GM18517 (cell line): ENCODE results near the gene MYLK.

Source experiments
- ATAC-seq: cut with Tn5 transposase; IDR thresholded peaks from one replicate; pipeline ENCODE4 v1.9.1; 2021; ENCODE audit warnings: mild to moderate bottlenecking, moderate library complexity; ENCODE audit not compliant: unreplicated experiment

Gene MYLK

DNA sequence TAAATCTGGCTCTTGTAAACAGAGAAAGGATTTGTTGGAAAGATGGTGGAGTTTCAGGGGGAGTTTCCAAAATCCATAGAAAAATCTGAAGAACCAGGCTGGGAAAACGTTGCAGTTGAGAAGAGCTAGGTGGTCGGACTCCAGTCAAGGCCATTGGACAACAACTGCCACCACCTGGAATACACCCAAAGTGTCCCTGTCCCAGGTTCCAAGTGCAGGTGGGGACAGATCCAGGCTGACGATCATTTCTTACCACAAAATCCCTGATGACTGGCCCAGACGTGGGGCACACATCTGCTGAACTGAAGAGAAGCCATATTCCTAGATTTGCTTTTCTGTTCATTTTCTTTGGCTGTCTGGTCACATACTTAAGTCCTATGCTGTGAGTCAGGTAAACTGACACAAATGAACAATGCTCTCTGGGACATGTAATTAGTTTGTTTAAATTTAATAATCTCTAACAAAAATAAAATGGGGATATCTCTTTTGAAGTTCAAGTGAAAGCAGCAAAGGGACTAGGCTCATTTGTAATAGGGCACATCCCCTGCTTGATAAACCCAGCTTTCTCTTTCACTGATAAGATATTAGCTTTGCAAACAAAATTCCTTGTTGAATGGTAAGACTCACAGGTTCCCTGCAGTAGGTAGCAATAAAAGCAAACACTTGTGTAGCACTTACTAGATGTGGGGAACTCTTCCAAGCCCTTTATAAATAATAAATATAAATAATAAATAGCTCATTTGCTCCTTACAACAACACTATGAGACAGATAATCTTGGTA is 88.5 kb downstream of the MYLK start:
- no peak for ATAC-seq

DNA sequence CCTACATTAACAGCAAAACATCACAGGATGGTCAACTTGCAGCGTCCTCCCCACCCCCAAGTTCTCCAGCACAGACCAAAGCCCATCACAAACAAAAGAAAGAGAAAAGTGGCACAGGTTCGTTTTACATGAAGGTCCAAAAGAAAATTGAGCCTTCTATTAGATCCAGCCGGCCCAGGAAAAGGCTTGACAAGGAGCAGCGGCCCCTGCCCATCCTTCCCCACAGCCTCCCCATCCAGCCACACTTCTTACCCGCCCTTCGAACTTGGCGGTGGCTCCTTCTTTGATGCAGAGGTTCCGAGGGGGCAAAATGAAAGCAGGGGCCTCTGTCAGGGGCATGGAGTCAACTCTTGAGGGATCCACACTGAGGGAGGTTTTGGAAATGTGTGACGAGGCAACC is 90.7 kb downstream of the MYLK start:
- ATAC-seq: no peak

DNA sequence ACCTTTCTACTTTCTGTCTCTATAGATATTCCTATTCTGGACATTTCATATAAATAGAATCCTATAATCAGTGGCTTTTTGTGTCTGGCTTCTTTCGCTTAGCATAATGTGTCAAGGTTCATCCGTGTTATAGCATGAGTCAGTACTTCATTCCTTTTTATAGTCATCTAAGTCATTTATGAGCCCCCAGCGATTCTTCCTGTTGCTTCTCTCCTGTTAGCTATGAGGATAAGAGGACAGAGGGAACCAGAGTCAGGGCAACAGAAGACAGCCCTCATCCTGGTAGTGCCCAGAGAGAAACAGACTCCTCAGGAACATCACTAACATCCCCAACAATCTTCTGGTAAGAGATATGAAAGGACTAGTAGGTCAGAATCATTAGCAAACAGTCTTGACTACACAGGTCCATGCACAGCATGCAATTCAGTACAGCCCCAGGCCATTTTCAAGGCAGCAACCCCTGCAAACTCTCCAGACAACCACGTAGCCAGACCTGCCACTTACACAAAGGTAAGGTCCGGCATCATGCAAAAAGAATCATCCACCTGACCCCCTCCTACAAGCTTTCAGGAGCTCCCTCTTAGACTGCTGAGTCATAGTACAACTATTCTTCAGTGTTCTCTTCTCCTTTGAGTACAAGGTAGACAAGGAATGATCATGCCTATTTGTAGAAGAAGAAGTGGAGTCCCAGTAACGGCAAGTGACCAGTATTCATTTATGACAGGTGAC is 91.5 kb downstream of the MYLK start:
- no peak for ATAC-seq

DNA sequence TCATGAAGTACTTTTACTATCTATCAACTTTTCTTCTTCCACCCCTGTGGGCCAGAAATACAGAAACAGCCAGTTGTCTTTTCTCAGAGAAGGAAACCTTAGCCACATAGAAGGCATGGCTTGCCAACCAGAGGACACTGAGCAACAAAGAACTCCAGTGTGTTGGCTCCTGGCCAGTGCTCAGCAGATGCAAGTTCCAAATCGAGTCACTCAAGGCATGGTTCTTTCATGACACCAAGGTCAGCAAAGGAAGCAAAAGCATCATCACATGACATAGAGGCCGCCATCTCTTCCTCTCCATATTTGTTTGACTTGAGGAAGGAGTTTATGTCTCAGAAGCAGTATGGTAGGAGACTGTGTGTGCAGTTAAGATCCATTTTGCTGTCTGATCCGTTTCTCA is 92.2 kb downstream of the MYLK start:
- no peak for ATAC-seq

DNA sequence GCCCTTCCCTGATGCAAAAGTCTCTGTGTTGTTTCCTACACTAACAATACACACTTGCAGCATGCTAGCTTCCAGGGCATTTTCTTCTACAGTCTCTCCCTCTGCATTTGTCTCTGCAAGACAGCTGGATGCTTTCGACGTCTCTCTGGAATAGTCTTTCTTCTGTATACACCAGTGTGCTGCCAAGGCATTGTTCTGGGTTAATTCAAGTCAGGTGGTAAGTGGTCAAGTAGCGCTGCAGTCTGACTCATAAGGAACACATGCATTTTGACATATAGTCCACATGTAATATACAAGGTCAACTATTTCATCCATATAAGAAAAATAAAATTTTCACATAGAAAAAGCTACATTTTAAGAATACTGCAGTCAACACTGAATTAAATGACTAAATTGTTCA is 92.7 kb downstream of the MYLK start:
- no peak for ATAC-seq

DNA sequence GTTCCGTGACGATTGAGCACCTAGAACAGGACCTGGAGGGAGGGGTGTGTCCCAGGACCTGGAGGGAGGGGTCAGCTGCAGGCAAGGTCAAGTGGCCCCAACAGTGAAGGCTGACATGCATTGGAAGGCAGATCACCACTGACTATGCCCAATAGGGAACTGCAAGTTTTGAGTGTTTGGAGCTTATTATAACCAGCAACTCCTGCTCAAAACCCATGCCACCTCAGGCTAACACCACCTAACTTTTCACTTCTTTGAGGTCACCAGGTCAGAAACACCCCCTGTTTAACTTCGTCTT is 93.1 kb downstream of the MYLK start:
- ATAC-seq: no peak

DNA sequence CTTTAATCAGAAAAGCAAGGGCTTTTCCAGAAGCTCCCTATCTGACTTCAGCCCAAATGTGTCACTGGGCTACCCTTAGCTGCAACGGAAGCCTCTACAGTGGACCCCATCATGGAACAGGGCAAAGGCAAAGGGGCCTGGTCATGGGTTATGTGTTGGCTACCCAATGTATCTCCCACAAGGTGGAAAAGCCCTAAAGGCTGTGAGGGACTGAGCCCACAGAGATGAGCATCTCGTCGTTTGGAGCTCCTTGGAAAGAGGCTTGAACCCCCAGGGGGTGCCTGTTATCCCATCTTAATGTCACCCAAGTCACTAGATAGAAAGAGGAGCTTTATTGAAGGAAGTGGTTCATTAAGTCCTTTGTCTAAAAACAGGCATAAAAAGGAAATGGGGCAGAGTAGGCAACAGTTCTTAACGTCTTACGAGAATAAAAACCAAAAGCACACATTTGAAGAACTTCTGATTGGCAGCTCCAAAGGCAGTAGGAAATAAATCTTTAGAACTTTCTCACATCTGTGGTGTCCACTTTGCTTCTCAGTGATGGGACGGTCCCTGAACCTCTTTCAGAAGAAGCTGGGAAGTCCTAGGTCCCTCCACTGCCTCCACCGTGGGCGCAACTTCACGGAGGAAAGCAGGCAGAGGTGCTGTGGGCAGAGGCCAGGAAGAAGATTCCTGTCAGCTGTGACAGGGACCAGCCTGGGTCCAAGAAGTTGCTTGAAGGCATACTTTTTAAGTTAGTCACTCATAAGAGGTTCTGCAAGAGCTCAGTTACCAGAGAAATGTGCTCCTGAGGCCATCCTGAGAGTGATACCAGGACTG is 93.7 kb downstream of the MYLK start:
- ATAC-seq: no peak

DNA sequence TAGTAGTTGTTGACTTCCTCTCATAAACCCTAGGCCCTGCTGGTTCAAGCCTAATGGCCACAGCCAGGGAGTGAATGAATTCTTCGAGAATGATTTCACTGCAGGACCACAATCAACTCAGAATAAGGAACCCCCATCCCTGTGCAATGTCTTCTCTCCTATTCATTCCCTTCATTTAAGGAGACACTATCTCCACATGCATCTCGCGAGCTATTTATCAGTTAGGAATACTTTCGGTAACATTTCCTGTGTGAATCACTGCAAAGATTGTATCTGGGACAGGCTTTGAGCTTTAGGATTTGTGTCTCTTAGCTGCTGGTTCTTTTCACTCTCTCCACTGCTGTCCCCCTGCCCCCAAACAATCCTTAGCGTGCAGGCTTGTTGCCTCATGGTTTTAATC is 94.4 kb downstream of the MYLK start:
- no peak for ATAC-seq

DNA sequence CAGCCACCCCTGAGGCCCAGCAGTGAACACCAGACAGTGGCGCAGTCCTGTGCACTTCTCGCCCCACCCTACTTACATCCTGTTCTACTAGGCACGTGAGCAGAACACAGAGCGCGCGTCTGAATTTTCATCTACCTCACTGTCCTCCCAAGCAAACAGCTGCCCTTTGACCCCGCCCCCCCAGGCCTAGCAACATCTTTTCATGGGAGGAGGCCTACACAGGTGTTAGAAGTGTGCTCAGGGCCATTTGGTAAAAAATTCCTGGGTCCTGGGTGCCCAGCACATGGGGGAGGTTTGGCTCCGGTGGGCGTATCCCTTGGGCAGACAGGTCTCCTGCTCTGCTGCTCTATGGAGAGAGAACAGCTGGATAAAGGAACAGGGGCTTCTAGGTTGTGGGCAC is 95.0 kb downstream of the MYLK start:
- no peak for ATAC-seq

DNA sequence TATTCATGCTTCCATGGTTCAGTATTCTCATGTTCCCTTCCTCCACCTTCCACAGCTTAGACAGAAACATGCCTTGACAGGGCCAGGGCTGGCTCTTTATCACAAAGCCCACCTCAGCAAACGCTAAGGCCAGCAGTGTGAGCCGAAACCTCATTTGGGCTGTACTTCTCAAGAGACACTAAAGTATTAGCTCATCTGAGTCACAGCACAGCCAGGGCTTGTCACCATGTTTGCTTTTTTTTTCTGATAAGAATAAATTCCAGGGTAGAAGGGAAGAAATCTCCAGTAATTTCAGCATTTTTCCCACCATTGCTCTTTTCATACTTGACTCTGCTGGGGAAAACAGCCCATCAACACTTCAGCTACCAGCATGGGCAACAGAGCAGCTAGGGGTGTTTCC is 95.4 kb downstream of the MYLK start:
- ATAC-seq: no peak

DNA sequence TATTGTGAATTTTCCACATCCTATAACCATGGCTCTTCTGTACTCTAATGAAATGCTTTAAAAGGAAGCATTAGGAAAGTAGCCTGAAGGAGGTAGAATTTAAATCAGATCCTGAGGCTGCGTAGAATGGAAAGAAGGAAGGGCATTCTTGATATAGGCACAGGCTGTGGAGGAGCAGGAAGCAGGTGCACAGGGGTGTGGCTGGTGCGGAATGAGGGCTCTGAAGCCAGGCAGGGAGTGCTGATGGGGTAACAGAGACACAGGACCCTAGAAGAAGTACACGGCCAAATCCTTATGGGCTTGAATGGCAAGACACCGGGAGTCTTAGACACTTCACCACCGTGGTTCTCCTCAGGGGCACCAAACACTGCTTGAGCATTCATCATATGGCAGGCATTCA is 97.0 kb downstream of the MYLK start:
- ATAC-seq: no peak

DNA sequence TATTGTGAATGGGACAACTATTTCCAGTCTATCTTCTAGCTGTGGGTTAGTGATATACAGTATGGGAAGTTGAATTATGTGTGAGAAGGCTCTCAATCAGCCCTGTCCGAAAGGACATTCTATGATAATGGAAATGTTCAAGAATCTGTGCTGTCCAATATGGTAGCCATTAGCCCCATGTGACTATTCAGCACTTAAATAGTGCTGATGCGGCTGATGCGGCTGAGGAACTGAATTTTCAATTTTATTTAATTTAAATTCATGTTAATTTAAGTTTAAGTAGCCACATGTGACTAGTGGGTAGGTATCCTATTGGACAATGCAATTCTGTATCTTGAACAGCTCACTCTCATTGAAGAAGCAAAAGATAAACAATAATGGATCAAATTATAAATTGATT is 98.5 kb downstream of the MYLK start:
- ATAC-seq: no peak

DNA sequence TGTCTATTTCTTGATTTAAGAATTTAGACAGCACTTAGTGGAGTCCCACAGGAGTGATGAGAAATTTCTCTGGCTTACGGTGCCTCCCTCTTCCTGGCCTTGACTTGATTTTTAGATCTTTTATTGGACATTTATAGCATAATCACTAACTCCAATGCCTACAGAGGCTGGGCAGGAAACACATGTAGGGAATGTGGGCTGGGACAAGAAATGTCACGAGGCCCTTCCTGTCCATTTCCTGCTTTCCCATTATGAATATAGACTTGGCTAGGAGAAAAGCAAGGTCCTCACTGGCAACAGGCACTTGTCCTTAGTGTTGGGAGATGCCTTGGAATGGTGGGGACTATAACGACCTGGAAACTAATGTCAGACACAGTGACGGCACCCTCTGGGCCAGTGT is 100.3 kb downstream of the MYLK start:
- ATAC-seq: no peak

DNA sequence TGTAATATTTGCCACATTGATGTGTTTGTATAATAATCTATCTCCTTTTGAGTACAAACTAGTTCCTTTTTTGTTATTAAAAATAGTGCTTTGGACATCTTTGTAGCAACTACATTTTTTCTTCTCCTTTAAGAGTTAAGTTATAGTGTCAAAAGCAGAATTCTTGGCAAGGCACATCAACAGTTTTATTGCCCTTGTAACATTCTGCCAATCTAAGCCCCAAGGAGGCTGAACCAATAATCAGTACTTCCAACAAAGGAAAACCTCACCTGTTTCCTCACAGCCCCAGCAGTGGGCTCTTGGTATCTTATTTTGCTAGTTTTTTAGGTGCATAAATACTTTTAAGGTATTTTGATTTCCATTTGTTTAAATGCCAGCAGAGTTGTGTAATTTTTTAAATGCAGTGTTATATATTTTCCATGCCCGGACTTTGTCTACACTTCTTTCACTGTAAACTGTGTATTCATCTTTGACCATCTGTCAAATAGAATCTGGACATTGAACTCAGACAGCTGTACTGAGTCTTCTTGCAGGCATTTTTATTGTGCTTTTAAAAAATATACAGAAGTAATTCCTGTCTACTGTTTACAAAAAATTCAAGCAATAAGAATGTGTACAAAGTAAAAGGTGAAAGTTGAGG is 101.0 kb downstream of the MYLK start:
- ATAC-seq: no peak

DNA sequence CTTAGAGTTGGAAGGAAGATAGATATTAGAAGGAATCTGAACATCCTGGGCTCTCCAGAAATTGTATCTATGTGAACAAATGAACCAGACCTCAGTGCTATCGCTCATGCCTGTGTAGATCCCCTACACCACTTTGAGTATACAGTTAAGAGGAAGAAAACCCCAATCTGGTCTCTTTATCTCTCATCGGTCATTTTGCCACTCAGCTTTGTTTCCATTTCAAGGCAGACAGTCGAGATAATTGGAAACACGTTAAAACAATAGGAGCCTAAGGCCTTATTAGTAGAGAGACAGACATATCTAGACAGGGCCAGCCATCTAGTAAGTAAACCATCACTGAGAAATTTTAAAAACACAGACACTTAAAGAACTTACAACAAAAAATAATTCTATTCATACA is 101.6 kb downstream of the MYLK start:
- no peak for ATAC-seq

DNA sequence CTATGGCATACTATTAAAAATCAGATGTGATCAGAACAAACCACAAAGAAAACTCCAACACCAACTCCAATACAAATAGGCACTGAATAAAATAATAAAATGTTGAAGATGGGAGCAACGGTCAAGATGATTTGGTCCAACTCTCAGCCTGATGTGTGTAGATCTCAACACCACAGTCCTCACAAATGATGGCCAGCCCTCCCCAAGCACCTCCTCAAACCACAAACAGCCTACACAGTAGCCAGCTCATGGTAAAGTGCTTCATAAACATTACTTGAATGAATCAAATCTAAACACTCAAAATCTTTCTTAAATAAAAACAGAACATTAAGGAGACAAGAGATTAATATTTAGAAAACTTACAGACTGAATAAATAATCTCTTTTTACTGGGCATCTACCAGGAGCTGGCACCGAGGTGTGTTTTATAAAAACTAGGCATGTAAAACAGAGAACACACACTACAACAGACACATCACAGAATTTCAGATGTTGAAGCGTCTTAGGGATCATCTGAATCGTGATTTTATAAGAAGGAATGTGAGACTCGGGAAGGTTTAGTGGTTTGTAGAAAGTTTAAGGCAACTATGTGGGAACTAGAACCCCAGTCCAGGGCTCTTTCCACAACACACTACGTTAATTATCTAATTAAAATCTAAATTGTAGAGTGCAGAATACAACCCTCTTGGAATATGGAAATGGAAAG is 102.4 kb downstream of the MYLK start:
- no peak for ATAC-seq

DNA sequence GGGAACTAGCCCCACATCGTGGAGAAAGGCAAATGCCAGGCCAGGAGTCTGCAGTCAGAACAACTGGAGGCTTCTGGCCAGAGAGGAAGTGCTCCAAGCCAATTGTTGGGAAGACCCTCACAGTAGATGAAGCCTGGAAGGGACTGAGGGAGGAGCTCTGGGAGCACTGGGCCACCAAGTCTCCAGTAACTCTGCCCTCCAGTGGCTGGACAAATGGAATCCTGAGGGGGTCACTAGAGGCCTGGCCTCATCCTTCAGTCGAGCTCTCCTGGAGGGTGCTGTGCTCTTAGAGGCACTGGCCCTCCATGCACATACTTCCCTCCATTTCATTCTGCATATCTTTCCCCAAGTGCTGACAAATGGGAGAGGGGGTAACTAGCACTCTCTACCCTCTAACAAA is 103.0 kb downstream of the MYLK start:
- no peak for ATAC-seq

DNA sequence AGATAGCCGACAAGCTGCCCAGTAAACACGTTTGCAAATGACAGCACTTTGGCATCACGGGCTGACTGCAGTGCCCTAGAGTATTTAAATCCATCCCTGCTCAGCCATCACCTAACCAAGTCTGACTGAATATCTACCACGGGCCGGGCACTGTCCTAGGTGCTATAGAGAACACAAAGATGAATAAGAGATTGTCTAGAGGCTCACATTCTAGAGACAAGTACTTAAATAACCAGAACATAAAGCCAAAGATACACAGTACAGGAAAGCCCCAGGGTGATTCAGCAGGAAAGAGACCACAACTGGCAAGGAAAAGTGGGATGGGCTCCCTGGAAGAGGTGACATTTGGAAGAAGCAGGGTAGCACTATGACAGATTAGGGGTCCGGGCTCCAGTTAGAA is 103.5 kb downstream of the MYLK start:
- ATAC-seq: no peak

DNA sequence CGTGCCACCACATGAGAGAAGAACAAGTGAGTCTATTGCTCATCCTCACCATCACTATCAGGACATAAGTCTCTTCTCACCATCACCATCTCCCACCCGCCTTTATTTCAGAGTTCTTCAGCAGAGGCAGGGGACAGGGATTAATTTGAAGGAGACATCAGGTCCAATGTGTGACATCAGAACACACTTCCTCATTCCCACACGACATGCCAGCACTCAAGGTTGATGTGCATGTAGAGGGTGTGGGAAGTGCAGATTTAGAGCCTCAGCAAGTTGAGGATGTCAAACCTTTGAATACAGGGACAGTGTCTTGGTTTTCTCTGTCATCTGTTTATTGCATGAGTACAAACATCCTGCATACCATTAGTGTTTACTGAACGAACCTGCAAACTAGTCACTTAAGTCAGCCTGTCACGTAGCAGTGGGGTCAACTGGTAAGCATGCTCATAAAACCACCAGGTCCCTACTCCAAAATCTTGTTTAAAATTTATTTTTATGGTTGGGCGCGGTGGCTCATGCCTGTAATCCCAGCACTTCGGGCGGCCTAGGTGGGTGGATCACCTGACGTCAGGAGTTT is 104.4 kb downstream of the MYLK start:
- ATAC-seq: no peak

DNA sequence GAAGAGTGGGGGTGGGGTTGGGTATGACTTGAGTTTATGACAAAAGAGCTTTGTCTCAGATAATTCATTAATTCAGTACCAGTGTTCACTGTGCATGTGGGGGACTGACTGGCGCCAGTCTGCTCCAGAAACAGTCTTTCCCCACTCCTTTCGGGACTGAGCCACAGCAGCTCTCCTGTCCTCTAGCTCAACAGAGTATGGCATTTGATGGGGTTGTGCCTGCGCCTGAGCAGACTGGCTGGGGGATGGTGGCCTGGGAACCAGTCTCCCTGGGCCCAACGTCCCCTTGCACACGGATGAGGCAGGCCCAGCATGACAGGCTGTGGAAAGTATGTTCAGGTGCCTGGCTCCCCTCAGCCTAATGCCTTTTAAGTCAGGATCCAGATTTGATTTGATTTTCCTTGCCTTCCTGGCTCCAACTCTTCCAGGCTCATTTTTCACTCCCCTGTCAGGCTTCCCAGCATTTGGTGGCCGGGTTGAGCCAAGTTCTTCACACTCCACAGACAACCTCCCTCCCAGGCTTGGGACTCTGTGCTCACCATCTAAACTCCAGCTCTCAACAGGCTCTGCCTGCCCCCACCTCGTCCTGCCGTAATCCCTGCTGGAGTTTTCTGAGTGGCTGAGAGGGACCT is 105.0 kb downstream of the MYLK start:
- no peak for ATAC-seq
